NCI-H2029 (cell line): ENCODE results near the gene C1QTNF8.

Experiments
- DNase-seq: peaks from one replicate; lab custom pipeline; 2025; lab: John Stamatoyannopoulos, UW

The C1QTNF8 gene

DNA sequence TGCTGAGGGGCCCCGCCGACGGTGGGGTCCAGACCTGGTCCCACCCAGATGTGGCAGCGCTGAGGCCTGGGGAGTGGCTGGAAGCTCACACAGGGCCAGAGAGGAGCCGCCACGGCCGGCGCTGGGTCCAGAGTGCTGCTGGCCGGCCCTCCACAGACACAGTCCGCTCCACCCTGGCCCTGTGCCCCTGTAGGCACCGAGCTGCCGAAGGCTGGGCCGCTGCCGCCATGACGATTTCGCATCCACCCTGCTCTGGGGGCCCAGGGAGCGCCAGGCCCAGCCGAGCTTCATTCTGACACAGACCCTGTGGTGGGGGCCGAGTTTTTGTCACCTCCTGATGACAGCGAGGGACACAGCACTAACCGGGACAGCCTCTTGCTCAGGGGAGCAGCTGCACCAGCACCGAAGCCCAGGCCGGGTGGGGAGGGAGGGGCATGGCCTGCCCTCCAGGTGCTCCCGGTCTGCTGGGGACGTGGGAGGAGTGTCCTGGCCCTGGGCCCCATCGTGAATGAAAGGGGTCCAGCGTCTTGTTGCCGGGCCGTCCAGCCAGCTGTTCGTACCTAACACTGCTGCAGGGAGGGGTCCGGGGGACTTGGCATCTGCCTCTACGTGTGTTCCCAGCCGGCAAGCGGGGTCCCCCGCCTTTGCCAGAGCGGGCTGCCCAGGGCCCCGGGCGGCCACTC is 50.6 kb downstream of the C1QTNF8 start:
- DNase-seq: no peak

DNA sequence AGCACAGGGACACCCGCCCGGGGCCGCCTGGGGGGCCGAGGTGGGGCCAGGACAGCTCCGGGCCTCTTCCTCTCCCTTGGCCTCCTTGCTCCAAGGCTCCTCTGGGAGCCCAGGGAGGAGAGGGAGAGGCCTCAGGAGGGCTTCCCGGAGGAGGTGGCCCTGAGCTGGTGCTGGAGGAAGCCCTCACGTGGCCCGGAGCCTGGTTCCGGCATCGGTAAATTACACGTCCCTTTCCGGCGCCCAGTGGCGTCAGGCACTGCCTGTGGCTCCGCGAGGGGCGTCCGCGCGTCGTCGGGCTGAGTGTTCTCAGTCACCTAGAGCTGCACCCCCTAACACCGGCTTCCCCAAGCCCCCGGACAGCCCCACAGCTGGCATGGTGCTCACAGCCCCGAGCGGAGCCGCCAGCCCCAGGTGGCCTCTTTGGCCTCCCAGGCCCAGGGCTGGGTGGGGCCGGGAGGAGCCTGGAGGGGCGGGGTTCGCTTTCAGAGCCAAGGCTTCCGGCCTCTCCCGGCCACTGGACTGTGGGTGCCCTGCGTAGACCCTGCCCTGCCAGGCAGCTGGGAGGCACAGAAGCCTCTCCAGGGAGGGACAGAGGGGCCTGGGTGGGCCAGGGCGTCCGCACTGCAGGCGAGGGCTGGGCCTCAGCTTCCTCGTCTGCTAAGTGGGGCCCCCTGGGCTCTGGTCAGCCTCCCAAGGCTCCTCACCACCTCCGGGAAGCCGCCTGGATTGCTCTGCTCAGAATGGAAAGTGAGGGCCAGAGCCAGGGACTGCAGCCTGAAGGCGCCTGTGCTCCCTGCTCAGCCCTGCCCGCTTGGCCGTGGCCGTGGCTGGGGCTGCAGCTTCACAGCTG is 51.4 kb downstream of the C1QTNF8 start:
- no peak for DNase-seq

DNA sequence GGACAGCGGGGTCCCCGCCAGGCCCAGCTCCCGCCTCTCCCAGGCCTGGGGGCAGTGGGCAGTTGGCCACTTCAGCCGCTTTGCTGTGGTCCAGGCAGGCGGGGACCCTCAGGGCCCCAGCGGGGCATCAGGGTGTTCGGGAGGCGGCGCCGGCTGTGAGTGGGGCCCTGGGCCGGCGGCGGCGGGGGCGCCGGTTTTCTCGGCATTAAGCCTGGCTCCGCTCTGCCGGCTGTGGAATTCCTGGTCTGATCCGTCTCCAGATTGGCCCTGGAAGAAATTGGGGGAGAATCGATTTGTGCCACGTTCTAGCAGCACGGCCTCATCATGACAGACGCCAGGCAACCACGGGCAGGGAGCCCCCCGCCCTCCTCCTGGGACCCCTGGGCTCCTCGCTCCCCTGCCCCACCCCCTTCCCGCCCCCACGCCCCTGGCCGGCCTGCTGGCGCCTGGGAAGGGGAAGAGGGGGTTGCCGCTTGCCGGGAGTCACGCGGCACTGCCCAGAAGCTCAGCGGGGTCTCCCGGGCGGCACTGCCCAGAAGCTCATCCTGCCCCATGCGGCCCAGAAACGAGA is 52.1 kb downstream of the C1QTNF8 start:
- no peak for DNase-seq

DNA sequence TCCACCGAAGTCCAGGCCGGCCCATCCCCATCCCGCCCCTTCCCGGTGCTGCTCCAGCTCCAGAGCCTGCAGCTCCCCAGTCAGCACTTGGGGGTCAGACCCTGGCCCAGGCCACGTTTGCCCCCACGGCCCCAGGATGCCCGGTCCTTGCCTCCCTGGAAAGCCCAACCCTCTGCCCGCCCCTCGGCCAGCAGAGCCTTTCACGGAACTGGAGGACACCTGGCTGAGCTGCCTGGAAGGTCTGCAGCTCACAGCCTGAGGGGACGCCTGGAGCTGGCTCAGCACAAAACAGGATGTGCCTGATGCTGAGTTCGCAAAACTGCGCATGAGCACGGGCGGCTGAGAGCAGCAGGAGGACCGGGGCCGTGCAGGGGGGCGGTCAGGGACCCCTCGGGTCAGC is 53.2 kb downstream of the C1QTNF8 start:
- DNase-seq: no peak

DNA sequence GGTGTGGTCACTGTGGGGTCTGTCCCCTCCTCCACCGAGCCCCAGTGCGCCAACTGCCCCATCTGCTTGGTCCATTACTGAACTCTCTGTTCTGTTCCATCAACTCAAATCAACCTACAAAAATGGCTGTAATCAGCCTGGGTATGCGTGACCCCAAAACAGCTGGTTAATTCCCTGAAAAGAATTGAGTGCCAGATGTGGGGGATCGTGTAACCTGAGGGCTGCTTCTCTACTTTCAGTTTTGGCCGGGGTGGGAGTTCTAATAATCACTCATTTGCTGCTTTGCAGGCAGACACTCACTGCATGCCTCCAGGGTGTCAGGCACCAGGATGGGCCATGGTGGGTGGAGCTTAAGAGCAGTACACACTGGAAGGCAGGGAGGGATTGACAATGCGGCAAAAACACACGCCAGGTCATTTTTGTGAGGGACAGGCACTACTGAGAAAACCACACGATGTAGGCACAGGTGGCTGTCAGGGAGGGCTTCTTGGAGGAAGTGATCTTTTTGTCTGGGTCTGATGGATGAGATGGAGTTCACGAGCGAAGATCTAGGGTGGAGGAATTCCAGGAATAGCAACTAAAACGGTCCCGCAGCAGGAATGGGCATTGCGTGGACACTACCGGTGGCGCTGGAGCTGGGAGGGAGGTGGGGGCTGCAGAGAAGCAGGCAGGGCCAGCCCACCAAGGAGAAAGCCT is 53.8 kb downstream of the C1QTNF8 start:
- no peak for DNase-seq

DNA sequence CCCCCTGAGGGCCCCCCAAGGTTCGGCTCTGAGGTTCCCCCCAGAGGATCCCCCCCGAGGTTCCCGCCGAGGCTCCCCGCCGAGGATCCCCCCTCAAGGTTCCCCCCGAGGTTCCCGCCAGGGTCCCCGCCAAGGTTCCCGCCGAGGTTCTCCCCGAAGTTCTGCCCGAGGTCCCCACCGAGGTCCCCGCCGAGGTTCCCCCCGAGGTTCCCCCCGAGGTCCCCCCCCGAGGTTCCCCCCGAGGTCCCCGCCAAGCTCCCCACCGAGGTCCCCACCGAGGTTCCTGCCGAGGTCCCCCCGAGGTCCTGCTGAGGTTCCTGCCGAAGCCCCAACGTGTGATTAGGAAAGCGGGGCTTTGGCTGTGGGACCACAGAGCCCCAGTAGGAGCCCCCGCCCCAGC is 55.7 kb downstream of the C1QTNF8 start:
- no peak for DNase-seq

DNA sequence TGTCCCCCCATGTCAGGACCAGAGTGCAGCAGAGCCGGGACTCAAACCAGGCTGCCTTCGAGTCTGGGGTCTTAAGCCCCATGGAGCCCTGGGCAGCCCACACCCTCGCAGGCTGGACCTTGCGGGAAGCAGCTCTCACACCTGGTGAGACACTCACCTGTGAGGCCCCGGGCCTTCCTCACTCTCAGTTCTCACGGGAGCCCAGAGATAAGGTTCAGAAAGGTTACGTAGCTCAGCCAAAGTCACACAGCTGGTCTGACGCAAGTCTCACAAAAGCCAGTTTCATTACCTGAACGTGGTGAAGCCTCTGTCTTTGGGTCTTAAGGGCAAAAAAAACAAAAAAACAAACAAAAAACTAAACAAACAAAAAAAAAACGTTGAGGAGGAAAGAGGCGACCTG is 56.3 kb downstream of the C1QTNF8 start:
- no peak for DNase-seq

DNA sequence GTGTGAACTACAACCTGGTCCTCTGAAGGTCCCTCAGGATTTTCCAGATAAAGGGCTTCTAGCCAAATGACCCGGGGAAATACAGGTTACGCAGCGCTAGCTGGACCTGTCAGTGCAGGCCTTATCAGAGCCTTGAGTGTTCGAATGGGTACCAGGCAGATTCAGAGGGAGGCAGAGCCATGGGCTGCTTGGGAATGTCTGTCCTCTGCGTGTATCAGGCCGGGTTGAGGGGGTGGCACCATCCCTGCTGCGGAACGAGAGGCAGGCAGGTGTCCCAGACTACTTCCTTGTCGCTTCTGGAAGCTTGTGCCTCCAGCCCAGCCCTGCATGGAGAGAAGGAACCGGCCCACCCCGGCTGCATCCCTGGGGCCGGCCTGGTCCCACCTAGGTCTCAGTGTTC is 57.1 kb downstream of the C1QTNF8 start:
- DNase-seq: no peak
